Activated CD4-positive, alpha-beta T cell treated with anti-CD3 and anti-CD28 coated beads, Interleukin-2, amount 50 U/mL, for 1 hour (primary cell): Measurements from ENCODE around the gene CCL7.
"Not testable (repeated sequence)": the region's sequence is repeated elsewhere in the genome, so short reads cannot be mapped to it uniquely, and the experiment has no call there.

Experiments used
- DNase-seq: peaks from one replicate; pipeline ENCODE4 v3.0.0-alpha.2; 2020

CCL7 gene

GRCh38 chr17:34269969-34270368 is at the start of gene CCL7:
TSS of gene CCL7 (plus strand) at chr17:34270221. CDS start at chr17:34270291, 70 bp downstream.
- DNase-seq, result no peak

- DNase-seq, result no peak
Observed at GRCh38 chr17:34220752-34221395, 49.1 kb upstream of the CCL7 start.

- DNase-seq, result no peak
Observed at GRCh38 chr17:34221411-34221810, 48.6 kb upstream of the CCL7 start.

GRCh38 chr17:34222722-34223497 is 47.1 kb upstream of the CCL7 start:
- DNase-seq, result no peak

GRCh38 chr17:34225046-34225445 is 45.0 kb upstream of the CCL7 start:
- DNase-seq, result no peak

- no peak for DNase-seq
Observed at GRCh38 chr17:34226011-34226743, 43.8 kb upstream of the CCL7 start.

GRCh38 chr17:34226744-34227034 is 43.3 kb upstream of the CCL7 start:
- DNase-seq, result no peak

GRCh38 chr17:34227293-34227692 is 42.7 kb upstream of the CCL7 start:
- DNase-seq, result not testable (repeated sequence)

GRCh38 chr17:34227707-34228106 is 42.3 kb upstream of the CCL7 start:
- DNase-seq, result no peak

- no peak for DNase-seq
Observed at GRCh38 chr17:34228781-34229180, 41.2 kb upstream of the CCL7 start.

GRCh38 chr17:34230342-34230741 is 39.7 kb upstream of the CCL7 start:
- DNase-seq, result no peak

GRCh38 chr17:34234616-34235015 is 35.4 kb upstream of the CCL7 start:
- no peak for DNase-seq

GRCh38 chr17:34235389-34236028 is 34.5 kb upstream of the CCL7 start:
- no peak for DNase-seq

- DNase-seq, result no peak
Observed at GRCh38 chr17:34236281-34236892, 33.6 kb upstream of the CCL7 start.

- no peak for DNase-seq
Observed at GRCh38 chr17:34237458-34237857, 32.6 kb upstream of the CCL7 start.

- DNase-seq, result no peak
Observed at GRCh38 chr17:34241062-34241461, 29.0 kb upstream of the CCL7 start.

GRCh38 chr17:34242587-34243363 is 27.2 kb upstream of the CCL7 start:
- DNase-seq, result no peak

- DNase-seq, result no peak
Observed at GRCh38 chr17:34243364-34244320, 26.4 kb upstream of the CCL7 start.

GRCh38 chr17:34245351-34245905 is 24.6 kb upstream of the CCL7 start:
- DNase-seq, result no peak

- DNase-seq, result no peak
Observed at GRCh38 chr17:34246446-34246845, 23.6 kb upstream of the CCL7 start.

GRCh38 chr17:34246881-34247280 is 23.1 kb upstream of the CCL7 start:
- no peak for DNase-seq
